CD4-positive, alpha-beta T cell treated with Interleukin-15 for 4 hours (primary cell): ENCODE results near the gene CITED4.
A peak's percentile ranks its signal among the peaks of the same experiment; 100 is the strongest.
"Not testable (repeated sequence)": the region's sequence is repeated elsewhere in the genome, so short reads cannot be mapped to it uniquely, and the experiment has no call there.

Experiments used
- DNase-seq: peaks from one replicate; pipeline ENCODE4 v3.0.0-alpha.2; 2020; ENCODE audit warnings: low spot score

The CITED4 gene

GRCh38 chr1:40862008-40862863, at the start of gene CITED4:
Gene CITED4, minus strand, starts transcription at chr1:40862363. Its CDS starts 236 bp downstream, at chr1:40862127.
- DNase-seq = peak; percentile 97

- DNase-seq = no peak
Measured at GRCh38 chr1:40911105-40911504, 48.9 kb upstream of the CITED4 start.

GRCh38 chr1:40909281-40909680, 47.1 kb upstream of the CITED4 start:
- DNase-seq = no peak

GRCh38 chr1:40908350-40908749, 46.2 kb upstream of the CITED4 start:
- DNase-seq = no peak

- no peak for DNase-seq
Measured at GRCh38 chr1:40907899-40908298, 45.7 kb upstream of the CITED4 start.

GRCh38 chr1:40906781-40907400, 44.7 kb upstream of the CITED4 start:
- DNase-seq = no peak

GRCh38 chr1:40905061-40905460, 42.9 kb upstream of the CITED4 start:
- no peak for DNase-seq

- DNase-seq = no peak
Measured at GRCh38 chr1:40903106-40903505, 40.9 kb upstream of the CITED4 start.

- no peak for DNase-seq
Measured at GRCh38 chr1:40901886-40902852, 40.0 kb upstream of the CITED4 start.

- no peak for DNase-seq
Measured at GRCh38 chr1:40899230-40899870, 37.2 kb upstream of the CITED4 start.

- DNase-seq = no peak
Measured at GRCh38 chr1:40898431-40898901, 36.3 kb upstream of the CITED4 start.

GRCh38 chr1:40897513-40897912, 35.4 kb upstream of the CITED4 start:
- DNase-seq = no peak

- no peak for DNase-seq
Measured at GRCh38 chr1:40896482-40896881, 34.3 kb upstream of the CITED4 start.

- DNase-seq = no peak
Measured at GRCh38 chr1:40895601-40896000, 33.4 kb upstream of the CITED4 start.

- not testable (repeated sequence) for DNase-seq
Measured at GRCh38 chr1:40894858-40895257, 32.7 kb upstream of the CITED4 start.

- no peak for DNase-seq
Measured at GRCh38 chr1:40894455-40894854, 32.3 kb upstream of the CITED4 start.

- no peak for DNase-seq
Measured at GRCh38 chr1:40893946-40894345, 31.8 kb upstream of the CITED4 start.

GRCh38 chr1:40892354-40892753, 30.2 kb upstream of the CITED4 start:
- no peak for DNase-seq

GRCh38 chr1:40890771-40891170, 28.6 kb upstream of the CITED4 start:
- no peak for DNase-seq

GRCh38 chr1:40887652-40888051, 25.5 kb upstream of the CITED4 start:
- DNase-seq = no peak

GRCh38 chr1:40887012-40887378, 24.8 kb upstream of the CITED4 start:
- no peak for DNase-seq
